ENCODE measurements around the gene MAP2K2. TPM values are rescaled to one million over a fixed set of nuclear protein-coding genes. Genes with fewer than 3 reads are reported as not detected.

Gene MAP2K2
- total RNA-seq, 1 experiment from 2014 or later: 177 TPM

DNA sequence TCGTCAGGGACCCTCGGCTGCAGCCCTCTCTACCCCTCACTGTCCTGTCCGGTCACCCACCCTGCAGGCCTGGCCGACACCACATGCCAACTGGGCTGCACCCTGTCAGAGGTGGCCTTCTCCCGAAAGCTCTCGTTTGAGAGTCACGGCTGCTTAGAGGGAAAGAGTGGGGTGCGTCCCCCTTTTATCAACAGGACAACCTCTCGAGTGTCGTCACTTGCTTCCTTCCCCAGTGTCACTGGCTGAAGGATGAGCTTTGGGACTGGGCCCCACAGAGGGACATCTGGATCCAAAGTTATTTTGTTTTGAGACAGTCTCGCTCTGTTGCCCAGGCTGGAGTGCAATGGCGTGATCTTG lies 28.5 kb downstream of the MAP2K2 start:
- ChIA-PET CTCF (interaction anchor here (0.6 kb wide), 1 partner anchor 108 kb away, joined by 6 read pairs; no protein-coding TSS in a partner anchor), POLR2A (no interaction called here)
- no peak overlapping the region for H3K4me3 Mint-ChIP-seq
- DNase-seq (ENCODE audit: low spot score): no peak
- H3K27me3 Mint-ChIP-seq (ENCODE audit: low read depth): no peaks in the 10 kb centered on the region
- no peak for ATAC-seq
- H3K27ac Mint-ChIP-seq: no peak overlapping the region
- H3K36me3 Mint-ChIP-seq: peaks cover 24% of the 10 kb centered on the region
- no peak for TF ChIP-seq TEAD4 (CRISPR knock-in tag; IDR thresholded peaks at IDR 0.05)
- TF ChIP-seq ZBTB21 (CRISPR knock-in tag; IDR thresholded peaks at IDR 0.05; ENCODE audit: borderline replicate concordance): no peak
- TF ChIP-seq, protein P1, sequence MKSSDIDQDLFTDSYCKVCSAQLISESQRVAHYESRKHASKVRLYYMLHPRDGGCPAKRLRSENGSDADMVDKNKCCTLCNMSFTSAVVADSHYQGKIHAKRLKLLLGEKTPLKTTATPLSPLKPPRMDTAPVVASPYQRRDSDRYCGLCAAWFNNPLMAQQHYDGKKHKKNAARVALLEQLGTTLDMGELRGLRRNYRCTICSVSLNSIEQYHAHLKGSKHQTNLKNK (CRISPR knock-in tag; IDR thresholded peaks at IDR 0.05): no peak
- TF ChIP-seq, protein P2, sequence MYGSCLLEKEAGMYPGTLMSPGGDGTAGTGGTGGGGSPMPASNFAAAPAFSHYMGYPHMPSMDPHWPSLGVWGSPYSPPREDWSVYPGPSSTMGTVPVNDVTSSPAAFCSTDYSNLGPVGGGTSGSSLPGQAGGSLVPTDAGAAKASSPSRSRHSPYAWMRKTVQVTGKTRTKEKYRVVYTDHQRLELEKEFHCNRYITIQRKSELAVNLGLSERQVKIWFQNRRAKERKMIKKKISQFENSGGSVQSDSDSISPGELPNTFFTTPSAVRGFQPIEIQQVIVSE (CRISPR knock-in tag; IDR thresholded peaks at IDR 0.05; ENCODE audit: borderline replicate concordance): no peak
- no peak for TF ChIP-seq NFE2L1 (CRISPR knock-in tag; IDR thresholded peaks at IDR 0.05)
- no peak for TF ChIP-seq PRRX2 (CRISPR knock-in tag; IDR thresholded peaks at IDR 0.05)
- no peak for TF ChIP-seq ZNF317 (CRISPR knock-in tag; IDR thresholded peaks at IDR 0.05; ENCODE audit: borderline replicate concordance, low read depth)
- no peak for TF ChIP-seq JUN (CRISPR knock-in tag; IDR thresholded peaks at IDR 0.05)
- TF ChIP-seq ZNF671 (CRISPR knock-in tag; IDR thresholded peaks at IDR 0.05): no peak
- TF ChIP-seq ZNF138 (CRISPR knock-in tag; conservative IDR thresholded peaks at IDR 0.05): no peak
- no peak for TF ChIP-seq NR3C1 (CRISPR knock-in tag; conservative IDR thresholded peaks at IDR 0.05; ENCODE audit: low read depth)
- TF ChIP-seq, protein P3, sequence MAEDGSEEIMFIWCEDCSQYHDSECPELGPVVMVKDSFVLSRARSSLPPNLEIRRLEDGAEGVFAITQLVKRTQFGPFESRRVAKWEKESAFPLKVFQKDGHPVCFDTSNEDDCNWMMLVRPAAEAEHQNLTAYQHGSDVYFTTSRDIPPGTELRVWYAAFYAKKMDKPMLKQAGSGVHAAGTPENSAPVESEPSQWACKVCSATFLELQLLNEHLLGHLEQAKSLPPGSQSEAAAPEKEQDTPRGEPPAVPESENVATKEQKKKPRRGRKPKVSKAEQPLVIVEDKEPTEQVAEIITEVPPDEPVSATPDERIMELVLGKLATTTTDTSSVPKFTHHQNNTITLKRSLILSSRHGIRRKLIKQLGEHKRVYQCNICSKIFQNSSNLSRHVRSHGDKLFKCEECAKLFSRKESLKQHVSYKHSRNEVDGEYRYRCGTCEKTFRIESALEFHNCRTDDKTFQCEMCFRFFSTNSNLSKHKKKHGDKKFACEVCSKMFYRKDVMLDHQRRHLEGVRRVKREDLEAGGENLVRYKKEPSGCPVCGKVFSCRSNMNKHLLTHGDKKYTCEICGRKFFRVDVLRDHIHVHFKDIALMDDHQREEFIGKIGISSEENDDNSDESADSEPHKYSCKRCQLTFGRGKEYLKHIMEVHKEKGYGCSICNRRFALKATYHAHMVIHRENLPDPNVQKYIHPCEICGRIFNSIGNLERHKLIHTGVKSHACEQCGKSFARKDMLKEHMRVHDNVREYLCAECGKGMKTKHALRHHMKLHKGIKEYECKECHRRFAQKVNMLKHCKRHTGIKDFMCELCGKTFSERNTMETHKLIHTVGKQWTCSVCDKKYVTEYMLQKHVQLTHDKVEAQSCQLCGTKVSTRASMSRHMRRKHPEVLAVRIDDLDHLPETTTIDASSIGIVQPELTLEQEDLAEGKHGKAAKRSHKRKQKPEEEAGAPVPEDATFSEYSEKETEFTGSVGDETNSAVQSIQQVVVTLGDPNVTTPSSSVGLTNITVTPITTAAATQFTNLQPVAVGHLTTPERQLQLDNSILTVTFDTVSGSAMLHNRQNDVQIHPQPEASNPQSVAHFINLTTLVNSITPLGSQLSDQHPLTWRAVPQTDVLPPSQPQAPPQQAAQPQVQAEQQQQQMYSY (CRISPR knock-in tag; IDR thresholded peaks at IDR 0.05): no peak
- TF ChIP-seq, protein P4, sequence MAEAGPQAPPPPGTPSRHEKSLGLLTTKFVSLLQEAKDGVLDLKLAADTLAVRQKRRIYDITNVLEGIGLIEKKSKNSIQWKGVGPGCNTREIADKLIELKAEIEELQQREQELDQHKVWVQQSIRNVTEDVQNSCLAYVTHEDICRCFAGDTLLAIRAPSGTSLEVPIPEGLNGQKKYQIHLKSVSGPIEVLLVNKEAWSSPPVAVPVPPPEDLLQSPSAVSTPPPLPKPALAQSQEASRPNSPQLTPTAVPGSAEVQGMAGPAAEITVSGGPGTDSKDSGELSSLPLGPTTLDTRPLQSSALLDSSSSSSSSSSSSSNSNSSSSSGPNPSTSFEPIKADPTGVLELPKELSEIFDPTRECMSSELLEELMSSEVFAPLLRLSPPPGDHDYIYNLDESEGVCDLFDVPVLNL (CRISPR knock-in tag; IDR thresholded peaks at IDR 0.05; ENCODE audit: borderline replicate concordance, low read depth): no peak
- TF ChIP-seq, protein P5, sequence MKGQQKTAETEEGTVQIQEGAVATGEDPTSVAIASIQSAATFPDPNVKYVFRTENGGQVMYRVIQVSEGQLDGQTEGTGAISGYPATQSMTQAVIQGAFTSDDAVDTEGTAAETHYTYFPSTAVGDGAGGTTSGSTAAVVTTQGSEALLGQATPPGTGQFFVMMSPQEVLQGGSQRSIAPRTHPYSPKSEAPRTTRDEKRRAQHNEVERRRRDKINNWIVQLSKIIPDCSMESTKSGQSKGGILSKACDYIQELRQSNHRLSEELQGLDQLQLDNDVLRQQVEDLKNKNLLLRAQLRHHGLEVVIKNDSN (CRISPR knock-in tag; IDR thresholded peaks at IDR 0.05): no peak
- TF ChIP-seq OVOL2 (CRISPR knock-in tag; IDR thresholded peaks at IDR 0.05; ENCODE audit: borderline replicate concordance): no peak
- no peak for TF ChIP-seq FOXJ3 (CRISPR knock-in tag; IDR thresholded peaks at IDR 0.05; ENCODE audit: borderline replicate concordance)
- no peak for TF ChIP-seq ZNF121 (CRISPR knock-in tag; IDR thresholded peaks at IDR 0.05)
- TF ChIP-seq TCF7 (CRISPR knock-in tag; IDR thresholded peaks at IDR 0.05; ENCODE audit: low read depth): no peak
- TF ChIP-seq, protein P6, sequence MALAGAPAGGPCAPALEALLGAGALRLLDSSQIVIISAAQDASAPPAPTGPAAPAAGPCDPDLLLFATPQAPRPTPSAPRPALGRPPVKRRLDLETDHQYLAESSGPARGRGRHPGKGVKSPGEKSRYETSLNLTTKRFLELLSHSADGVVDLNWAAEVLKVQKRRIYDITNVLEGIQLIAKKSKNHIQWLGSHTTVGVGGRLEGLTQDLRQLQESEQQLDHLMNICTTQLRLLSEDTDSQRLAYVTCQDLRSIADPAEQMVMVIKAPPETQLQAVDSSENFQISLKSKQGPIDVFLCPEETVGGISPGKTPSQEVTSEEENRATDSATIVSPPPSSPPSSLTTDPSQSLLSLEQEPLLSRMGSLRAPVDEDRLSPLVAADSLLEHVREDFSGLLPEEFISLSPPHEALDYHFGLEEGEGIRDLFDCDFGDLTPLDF (CRISPR knock-in tag; IDR thresholded peaks at IDR 0.05): no peak
- TF ChIP-seq, protein P7, sequence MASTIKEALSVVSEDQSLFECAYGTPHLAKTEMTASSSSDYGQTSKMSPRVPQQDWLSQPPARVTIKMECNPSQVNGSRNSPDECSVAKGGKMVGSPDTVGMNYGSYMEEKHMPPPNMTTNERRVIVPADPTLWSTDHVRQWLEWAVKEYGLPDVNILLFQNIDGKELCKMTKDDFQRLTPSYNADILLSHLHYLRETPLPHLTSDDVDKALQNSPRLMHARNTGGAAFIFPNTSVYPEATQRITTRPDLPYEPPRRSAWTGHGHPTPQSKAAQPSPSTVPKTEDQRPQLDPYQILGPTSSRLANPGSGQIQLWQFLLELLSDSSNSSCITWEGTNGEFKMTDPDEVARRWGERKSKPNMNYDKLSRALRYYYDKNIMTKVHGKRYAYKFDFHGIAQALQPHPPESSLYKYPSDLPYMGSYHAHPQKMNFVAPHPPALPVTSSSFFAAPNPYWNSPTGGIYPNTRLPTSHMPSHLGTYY (CRISPR knock-in tag; IDR thresholded peaks at IDR 0.05): no peak
- H3K4me1 Mint-ChIP-seq: no peaks in the 10 kb centered on the region
- no peaks in the 10 kb centered on the region for H3K9me3 Mint-ChIP-seq
